ENCODE measurements around the gene CASP14.

GRCh38 chr19:15104411-15104810 is 55.1 kb downstream of the CASP14 start:
- TF ChIP-seq, protein P1, sequence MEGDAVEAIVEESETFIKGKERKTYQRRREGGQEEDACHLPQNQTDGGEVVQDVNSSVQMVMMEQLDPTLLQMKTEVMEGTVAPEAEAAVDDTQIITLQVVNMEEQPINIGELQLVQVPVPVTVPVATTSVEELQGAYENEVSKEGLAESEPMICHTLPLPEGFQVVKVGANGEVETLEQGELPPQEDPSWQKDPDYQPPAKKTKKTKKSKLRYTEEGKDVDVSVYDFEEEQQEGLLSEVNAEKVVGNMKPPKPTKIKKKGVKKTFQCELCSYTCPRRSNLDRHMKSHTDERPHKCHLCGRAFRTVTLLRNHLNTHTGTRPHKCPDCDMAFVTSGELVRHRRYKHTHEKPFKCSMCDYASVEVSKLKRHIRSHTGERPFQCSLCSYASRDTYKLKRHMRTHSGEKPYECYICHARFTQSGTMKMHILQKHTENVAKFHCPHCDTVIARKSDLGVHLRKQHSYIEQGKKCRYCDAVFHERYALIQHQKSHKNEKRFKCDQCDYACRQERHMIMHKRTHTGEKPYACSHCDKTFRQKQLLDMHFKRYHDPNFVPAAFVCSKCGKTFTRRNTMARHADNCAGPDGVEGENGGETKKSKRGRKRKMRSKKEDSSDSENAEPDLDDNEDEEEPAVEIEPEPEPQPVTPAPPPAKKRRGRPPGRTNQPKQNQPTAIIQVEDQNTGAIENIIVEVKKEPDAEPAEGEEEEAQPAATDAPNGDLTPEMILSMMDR (IDR thresholded peaks at IDR 0.05), result no peak
- no peak for TF ChIP-seq POLR2A (IDR thresholded peaks at IDR 0.05)

Measured in lower leg skin (tissue), 3 donors.